Measurements from ENCODE around the gene SLC6A8.
"Not testable (repeated sequence)": the region's sequence is repeated elsewhere in the genome, so short reads cannot be mapped to it uniquely, and the experiment has no call there.

SLC6A8 gene

DNA sequence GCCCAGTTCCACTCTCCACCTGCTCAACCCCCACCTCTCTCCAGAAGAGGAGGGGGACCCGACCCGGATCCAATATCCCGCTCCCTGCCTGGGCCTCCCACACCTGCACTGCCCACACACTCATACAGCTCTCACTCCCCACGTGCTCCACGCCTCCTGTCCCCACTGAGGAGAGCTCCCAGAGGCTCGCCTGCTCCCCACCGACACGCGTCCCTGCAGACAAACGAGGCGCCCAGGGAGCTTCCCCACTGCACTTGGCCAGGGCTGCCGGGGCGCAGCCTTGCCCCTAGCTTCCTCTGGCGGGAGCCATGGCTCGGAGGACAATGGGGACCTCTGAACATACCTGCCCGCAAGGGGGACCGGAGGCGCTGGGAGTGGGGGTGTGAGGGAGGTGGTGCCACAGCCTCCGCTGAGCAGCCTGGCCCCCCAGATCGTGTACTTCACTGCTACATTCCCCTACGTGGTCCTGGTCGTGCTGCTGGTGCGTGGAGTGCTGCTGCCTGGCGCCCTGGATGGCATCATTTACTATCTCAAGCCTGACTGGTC is 5.0 kb downstream of the SLC6A8 start:
- DNase-seq (ENCODE audit: low spot score) (no peak), FAIRE-seq (no peak)

DNA sequence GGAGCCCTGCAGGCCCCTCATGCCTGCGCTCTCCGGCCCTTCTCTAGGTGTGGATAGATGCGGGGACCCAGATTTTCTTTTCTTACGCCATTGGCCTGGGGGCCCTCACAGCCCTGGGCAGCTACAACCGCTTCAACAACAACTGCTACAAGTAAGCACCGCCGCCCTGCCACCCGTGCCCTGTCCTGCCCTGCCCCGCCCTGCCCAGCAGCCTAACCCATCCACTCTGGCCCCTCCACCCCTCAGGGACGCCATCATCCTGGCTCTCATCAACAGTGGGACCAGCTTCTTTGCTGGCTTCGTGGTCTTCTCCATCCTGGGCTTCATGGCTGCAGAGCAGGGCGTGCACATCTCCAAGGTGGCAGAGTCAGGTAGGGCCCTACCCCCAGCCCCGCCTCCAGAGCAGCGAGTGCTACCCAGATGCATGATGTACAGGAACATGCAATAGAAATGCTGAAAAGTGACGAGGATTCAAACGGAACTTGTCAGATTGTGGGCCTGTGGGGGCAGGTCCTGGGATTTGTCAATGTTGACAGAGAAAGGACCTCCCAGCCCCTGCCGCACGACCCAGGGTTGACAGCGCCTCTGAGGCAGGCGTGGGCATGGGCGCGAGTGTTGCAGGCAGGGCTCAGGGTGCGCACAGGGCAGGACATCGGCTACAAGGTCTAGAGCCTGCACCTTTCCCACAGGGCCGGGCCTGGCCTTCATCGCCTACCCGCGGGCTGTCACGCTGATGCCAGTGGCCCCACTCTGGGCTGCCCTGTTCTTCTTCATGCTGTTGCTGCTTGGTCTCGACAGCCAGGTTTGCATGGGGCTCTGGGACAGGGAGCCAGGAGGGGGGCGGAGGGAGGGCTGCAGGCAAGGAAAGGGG is 5.7 kb downstream of the SLC6A8 start:
- FAIRE-seq (no peak), DNase-seq (ENCODE audit: low spot score) (no peak)

DNA sequence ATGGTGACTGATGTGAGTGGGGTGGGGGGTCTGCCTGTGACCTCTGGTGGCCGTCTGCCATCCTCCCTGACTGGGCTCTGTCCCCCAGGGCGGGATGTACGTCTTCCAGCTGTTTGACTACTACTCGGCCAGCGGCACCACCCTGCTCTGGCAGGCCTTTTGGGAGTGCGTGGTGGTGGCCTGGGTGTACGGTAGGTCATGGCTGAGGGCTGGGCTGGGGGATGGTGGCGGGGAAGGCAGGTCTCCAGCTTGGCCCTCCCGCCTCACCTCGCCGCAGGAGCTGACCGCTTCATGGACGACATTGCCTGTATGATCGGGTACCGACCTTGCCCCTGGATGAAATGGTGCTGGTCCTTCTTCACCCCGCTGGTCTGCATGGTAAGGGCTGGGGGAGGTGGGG is 6.5 kb downstream of the SLC6A8 start:
- not testable (repeated sequence) for FAIRE-seq; DNase-seq (ENCODE audit: low spot score)

DNA sequence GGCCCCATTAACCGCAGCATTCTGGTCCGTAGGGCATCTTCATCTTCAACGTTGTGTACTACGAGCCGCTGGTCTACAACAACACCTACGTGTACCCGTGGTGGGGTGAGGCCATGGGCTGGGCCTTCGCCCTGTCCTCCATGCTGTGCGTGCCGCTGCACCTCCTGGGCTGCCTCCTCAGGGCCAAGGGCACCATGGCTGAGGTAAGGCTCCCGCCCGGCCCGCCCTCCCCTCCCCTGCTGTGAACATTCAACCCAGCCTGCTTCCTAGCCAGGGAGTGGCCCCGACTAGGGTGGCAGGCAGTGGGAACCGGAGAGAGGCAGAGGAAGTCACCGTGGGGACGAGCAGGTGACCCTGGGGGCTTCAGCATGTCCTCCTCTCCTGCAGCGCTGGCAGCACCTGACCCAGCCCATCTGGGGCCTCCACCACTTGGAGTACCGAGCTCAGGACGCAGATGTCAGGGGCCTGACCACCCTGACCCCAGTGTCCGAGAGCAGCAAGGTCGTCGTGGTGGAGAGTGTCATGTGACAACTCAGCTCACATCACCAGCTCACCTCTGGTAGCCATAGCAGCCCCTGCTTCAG is 7.1 kb downstream of the SLC6A8 start:
- FAIRE-seq (no peak), DNase-seq (ENCODE audit: low spot score) (no peak)

DNA sequence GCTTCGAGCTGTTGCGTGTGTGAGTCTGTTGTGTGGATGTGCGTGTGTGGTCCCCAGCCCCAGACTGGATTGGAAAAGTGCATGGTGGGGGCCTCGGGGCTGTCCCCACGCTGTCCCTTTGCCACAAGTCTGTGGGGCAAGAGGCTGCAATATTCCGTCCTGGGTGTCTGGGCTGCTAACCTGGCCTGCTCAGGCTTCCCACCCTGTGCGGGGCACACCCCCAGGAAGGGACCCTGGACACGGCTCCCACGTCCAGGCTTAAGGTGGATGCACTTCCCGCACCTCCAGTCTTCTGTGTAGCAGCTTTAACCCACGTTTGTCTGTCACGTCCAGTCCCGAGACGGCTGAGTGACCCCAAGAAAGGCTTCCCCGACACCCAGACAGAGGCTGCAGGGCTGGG is 8.4 kb downstream of the SLC6A8 start:
- DNase-seq (ENCODE audit: low spot score) (no peak), FAIRE-seq (no peak)

DNA sequence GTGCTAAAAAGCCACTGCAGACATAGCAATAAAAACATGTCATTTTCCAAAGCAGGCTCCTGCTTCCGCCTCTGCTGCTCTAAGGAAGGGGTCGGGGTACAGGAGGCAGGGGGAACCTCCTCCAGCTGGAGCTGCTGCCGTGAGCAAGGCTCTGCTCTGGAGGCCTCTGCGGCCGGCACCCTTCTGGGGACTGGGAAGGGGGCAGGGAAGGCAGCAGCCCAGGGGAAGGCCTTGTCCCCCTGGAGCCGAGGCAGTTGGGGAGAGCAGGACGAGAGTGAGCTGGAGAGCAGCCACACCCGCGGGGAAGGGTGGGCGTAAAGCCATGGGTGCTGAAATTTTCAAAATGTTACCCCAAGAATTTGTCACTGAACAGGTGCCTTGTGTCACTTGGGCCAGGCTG is 8.8 kb downstream of the SLC6A8 start:
- DNase-seq (ENCODE audit: low spot score); FAIRE-seq: not testable (repeated sequence)

DNA sequence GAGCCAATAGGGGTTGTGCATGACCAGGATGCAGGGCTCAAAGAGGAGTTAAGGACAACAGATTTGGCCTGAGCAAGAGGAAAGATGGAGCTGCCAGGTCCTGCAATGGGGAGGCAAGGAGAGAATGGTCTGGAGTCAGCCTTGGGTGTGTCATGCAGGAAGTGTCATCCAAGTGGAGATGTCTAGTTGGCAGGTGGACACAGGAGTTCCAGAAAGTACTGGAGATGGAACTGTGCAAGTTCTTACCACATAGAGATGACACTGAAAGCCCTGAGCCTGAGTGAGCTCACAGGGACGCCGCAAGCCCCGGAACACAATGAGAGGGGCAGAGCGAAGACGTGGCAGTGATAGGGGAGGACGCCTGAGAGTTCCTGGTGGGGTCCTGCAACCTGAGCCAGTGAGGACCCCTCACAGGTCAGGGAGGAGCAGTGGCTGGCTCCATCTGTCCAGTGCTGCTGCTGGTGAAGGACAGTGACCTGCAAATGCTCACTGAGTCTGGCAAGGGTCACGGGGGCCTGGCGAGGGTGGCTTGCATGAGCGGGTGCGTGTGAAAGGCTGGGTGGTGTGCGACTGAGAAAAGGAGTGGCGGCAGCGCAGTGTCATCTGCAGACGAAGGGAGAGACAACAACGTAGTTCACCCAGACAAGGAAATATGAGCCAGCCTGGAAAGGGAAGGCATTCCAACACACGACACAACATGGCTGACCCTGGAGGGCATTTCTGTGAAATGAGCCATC is 9.4 kb downstream of the SLC6A8 start:
- DNase-seq (ENCODE audit: low spot score); FAIRE-seq: not testable (repeated sequence)

DNA sequence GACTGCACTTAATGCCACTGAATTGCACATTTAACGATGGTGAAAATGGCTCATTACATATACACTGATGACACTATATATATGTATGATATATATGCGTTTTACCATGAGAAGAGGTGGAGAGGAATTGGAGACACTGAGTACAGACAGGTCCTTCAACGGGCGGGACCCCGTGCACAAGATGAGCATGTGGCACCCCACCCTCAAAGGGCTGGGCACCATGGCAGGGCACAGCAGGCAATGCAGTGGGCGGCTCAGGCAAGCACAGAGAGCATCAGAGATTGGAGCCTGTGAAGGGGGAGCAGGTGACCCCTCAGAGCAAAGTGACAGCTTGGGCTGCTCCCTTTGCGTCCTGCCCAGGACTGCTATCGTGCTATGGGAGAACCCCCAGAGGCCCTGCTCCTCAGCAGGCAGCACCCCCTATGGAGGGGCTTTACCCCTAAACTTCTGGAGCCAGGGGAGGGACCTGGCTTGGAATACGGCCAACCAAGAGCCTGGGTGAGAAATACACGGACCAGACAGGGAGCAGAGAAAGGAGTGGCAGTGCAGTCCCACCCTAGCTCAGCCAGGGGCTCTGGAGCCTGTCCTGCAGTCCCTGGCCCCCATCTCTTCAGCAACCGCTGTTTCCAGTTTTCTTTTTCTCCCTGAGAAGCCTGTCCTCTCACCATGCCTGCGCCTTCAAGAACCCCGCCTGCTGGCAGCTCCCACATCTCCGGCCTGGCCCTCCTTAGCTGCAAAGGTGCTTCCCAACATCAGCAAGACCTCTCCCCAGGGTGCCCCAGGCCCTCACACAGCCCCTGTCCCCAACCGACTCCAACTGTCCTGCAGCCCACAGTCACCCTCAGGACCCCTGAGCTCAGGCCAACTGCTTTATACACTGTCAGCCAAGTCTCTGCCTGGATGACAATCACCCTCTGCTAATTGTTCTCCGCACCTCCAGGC is 10.5 kb downstream of the SLC6A8 start:
- no peak for DNase-seq (ENCODE audit: low spot score)
- FAIRE-seq, result no peak

DNA sequence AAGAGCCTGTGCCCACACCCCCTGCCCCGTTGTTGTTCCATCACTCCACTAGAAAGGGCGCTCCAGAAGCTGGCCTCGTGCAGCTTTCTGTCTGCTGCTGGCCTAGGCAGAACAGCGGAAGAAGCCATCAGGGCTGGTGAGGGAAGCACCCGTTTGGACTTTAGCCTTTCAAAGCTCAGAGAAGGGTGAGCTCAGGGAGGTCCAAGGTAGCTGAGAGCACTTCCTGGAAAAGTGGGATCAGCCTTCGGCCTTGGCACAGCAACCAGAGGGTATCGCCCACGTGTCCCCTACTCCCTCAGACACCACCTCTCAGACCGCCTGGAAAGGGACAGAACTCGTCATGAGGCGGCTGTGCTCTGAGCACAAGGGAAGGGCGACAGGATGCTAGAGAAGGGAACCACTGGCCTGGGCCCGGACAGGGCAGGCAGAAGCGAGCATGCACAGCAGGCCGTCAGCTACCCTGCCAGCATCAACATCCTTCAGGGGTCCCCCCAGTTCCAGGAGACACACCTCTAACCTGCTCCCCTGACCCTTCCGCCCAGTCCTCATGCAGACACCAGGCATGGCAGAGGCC is 11.6 kb downstream of the SLC6A8 start:
- DNase-seq (ENCODE audit: low spot score); FAIRE-seq: not testable (repeated sequence)

DNA sequence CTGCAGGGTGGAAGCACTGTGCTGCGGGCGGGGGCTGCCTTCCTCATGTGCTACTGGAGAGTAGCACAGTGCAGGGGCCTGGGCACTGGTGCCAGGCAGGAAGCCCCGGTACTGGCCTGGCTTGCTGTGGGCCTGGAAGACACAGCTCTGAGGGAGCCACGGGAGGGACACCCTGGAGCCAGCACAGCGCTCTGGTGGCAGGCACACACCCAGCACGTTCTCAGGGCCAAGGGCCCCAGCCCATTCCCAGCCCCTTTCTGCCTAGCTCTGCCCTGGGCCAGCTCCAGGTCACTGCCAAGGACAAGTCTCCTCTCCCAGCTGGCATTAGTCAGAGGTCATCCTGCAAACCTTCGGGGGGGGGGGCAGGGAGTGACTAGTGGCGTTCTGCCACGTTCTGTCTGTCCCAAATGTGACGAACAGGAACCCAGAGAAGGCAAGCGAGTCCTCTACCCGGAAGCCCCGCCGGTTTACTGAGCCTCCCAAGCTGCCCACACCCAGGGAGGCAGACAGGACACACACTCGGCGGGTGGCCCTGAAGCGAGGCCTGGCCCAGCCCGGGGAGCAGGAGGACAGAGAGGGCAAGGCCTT is 12.2 kb downstream of the SLC6A8 start:
- DNase-seq (ENCODE audit: low spot score); FAIRE-seq: not testable (repeated sequence)

DNA sequence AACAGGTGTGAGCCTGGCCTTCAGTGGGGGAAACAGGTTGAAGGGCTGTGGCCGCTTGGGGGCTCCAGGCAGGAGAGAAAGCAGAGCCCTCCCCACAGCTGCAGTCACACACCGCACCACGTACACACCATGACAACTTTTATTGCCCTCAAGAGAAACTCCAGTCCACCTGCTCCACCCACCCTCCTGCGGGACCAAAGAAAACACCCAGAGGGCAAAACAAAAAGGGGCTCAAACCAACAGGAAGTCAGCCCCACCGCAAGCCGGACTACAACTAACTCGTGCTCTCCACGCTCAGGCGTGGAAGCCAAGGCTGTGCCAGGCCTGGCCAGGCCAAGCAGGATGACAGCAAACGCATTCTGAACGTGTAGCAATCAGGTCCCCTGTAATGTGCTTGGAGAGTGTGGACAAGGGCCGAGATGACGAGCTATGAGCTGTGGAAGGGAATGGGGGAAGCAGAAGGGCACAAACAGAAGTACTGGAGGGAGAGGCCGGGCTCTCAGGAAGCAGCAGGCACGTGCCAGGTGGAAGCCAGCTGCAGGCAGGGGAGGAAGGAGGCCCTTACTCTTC is 12.7 kb downstream of the SLC6A8 start:
- FAIRE-seq, result no peak

DNA sequence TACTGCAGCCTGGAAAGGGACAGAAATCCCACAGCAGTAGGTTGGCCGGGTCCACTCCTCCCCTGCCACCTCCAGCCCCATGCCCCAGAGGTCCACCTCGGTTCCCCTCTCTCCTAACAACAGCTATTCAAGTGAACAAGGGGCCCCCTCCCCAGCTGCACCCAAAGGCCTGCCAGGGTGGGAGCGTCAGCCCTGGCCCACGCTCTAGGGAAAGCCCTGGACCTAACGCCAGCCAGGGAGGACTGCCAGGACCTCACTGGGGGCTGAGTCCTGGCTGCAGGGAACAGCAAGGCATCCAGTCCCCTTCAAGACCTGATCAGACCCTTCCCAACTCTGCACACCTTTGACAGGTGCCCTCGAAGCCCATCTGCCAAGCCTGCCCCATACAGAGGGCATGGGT is 13.2 kb downstream of the SLC6A8 start:
- FAIRE-seq, result no peak
- DNase-seq (ENCODE audit: low spot score), result no peak

More for the DNA sequence above, 12.7 kb downstream of the SLC6A8 start:
- DNase-seq (ENCODE audit: low spot score), result no peak

DNA sequence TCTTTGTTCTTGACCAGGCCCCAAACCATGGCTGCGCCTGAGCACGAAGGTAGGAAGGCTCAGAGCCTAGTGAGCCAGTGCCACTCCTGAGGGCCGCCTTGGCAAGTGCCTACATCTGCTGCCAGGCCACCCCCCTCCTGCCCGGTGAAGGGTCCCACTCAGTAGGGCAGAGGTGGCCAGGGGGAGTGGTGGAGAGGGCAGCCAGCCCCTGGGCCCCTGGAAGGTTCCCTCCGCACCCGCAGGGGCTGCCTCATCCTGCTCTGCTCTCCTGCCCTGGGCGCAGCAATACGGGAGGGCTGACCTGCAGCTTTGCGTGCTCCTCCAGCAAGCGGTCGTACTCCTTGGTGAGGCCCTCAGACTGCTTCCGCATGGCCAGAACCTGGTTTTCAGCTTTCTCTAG is 14.0 kb downstream of the SLC6A8 start:
- FAIRE-seq (no peak), DNase-seq (ENCODE audit: low spot score) (no peak)

DNA sequence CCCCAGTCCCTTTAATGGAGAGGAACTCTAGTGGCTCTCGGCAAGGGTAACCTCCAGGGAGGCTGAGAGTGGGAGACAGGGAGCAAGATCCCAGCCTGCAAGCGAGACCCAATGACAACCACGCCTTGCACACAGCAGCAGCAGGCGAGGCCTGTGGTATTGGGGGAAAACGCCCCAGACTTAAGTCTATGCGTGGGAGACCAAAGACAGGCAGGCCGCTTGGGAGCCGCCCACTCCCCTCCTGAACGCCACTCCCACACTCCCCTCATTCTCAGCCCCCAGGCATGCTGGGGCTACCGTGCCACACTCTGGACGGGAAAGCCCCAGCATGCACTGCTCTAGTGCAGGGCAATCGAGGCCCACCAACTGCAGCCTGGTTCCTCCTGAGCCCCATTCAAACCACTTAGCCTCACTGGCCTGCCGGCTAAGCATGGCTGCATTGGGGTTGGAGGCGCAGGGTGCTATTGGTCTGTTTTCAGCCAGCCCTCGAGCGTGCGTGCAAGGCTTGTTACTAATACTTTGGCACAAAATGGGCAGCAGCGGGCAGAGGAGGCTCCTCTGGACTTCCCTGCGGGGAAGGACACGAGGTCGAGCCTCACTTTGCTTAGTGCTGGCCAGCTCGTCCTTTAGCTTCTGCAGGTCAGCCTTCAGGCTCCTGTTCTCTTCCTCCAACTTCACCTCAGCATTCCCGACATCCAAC is 14.8 kb downstream of the SLC6A8 start:
- no peak for FAIRE-seq

DNA sequence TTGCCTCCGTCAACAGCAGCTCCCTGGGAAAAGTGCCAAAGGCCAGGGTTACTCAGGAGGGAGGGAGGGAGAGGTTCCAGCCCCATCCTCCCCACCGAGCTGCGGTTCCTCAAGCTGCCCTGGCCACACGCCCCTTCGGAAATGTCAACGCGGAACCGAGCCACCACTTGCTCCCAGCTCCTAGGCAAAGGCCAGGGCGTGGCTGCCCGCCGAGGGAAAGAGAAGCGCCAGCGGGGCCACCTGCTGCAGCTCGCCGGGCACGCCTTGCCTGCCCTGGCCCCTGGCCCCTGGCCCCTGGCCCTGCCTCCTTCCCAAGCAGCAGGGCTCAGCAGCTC is 15.3 kb downstream of the SLC6A8 start:
- FAIRE-seq (no peak), DNase-seq (ENCODE audit: low spot score) (no peak)

More for the DNA sequence above, 14.8 kb downstream of the SLC6A8 start:
- DNase-seq (ENCODE audit: low spot score), result no peak

DNA sequence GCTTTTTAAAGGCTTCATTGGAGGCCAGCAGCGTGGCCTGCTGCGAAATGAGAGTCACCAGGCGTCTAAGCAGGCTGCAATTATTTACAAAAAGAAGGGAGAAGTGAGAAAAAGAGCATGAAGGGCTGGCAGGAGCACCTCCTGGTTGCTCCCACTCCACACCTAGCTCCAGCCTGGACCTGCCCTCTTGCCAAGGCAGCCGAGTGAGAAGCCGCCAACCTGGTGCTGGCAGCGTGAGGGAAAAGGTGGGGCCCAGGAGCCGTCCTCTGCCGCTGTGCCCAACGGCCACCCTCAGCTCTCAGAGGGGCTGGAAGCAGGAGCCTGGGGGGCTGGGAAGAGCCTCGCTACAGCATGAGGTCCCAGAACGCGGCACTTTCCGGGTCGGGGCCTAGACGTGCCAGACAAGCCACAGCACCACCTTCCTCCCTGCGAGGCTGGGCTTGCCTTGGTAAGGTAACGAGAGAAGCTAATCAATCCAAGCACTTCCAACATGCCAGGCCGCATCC is 16.3 kb downstream of the SLC6A8 start:
- no peak for DNase-seq (ENCODE audit: low spot score)
- FAIRE-seq, result no peak

DNA sequence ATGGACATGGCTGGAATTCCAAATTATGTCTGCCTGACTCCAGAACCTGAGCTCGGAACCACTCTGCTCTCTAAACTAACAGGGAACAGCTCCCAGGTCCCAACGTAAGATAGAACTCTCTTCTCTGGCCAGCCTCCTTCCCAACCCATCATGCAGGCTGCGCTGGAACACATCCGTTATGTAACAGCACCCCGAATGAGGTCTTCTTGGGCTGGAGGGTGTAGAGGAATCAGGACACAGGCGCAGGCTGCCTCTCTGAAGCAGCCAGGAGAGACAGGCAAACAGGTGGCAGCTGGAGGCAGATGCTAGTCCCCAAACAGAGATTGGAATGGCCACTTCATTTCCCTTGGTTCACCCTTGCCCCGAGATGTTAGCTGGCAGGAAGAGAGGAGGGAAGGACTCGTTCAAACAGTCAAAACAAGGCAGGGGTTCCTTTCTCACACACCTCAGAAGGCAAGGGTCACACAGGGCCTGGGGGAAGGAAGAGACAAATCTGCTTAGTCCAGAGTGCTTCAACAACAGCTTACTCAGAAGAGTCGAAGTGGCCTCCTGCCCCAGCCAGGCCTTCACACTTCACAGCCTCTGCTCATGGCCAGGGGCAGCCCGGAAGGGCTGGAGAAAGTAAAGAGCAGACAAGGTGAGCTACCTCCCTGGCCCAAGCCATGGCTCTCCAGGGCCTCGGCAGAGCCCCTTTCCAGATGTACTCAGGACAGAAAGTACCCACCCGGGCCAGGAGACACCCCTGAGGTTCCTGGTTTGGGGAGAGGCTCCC is 17.1 kb downstream of the SLC6A8 start:
- not testable (repeated sequence) for FAIRE-seq; DNase-seq (ENCODE audit: low spot score)
